HUES48 (cell line): Measurements from ENCODE around the gene ARAF.

Experiments
- H3K27ac ChIP-seq: one replicate; pipeline ENCODE4 v1.7.0; 2013; ENCODE audit warnings: low read depth, low read length, inconsistent platforms
- H3K27me3 ChIP-seq: 2 replicates; pipeline ENCODE4 v1.6.1; 2013; ENCODE audit warnings: mild to moderate bottlenecking, low read length; ENCODE audit not compliant: control insufficient read depth, insufficient read depth
- H3K36me3 ChIP-seq: 2 replicates; pipeline ENCODE4 v1.6.1; 2013; ENCODE audit warnings: low read length; ENCODE audit not compliant: control insufficient read depth, insufficient read depth
- H3K4me1 ChIP-seq: 2 replicates; pipeline ENCODE4 v1.6.1; 2013; ENCODE audit warnings: mild to moderate bottlenecking, low read length; ENCODE audit not compliant: control insufficient read depth, insufficient read depth
- H3K4me3 ChIP-seq: 2 replicates; pipeline ENCODE4 v1.5.1; 2013; ENCODE audit warnings: mild to moderate bottlenecking, low read depth, low read length
- H3K9ac ChIP-seq: 2 replicates; pipeline ENCODE4 v1.6.1; 2013; ENCODE audit warnings: mild to moderate bottlenecking, low read depth, low read length, moderate library complexity
- H3K9me3 ChIP-seq: 2 replicates; pipeline ENCODE4 v1.6.1; 2013; ENCODE audit warnings: low read length; ENCODE audit not compliant: control insufficient read depth, insufficient read depth

The ARAF gene

DNA sequence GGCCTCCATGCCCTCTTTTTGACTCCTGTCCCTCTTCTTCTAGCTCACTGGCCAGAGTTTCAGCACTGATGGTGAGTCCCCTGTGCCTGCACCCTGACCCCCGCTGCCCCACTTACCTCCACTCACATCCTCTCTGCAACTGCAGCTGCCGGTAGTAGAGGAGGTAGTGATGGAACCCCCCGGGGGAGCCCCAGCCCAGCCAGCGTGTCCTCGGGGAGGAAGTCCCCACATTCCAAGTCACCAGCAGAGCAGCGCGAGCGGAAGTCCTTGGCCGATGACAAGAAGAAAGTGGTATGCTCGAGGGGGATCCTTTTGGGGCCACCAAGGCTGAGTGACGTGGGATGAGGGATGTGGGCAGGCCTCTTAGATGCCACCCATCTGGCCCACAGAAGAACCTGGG lies 5.8 kb downstream of the ARAF start:
- no peak overlapping the region for H3K27ac ChIP-seq
- H3K4me3 ChIP-seq: no peak overlapping the region
- no peaks in the 10 kb centered on the region for H3K4me1 ChIP-seq
- no peak overlapping the region for H3K9ac ChIP-seq
- H3K36me3 ChIP-seq: peaks cover 80% of the 10 kb centered on the region
- H3K27me3 ChIP-seq: no peaks in the 10 kb centered on the region
- H3K9me3 ChIP-seq: peaks cover 16% of the 10 kb centered on the region

DNA sequence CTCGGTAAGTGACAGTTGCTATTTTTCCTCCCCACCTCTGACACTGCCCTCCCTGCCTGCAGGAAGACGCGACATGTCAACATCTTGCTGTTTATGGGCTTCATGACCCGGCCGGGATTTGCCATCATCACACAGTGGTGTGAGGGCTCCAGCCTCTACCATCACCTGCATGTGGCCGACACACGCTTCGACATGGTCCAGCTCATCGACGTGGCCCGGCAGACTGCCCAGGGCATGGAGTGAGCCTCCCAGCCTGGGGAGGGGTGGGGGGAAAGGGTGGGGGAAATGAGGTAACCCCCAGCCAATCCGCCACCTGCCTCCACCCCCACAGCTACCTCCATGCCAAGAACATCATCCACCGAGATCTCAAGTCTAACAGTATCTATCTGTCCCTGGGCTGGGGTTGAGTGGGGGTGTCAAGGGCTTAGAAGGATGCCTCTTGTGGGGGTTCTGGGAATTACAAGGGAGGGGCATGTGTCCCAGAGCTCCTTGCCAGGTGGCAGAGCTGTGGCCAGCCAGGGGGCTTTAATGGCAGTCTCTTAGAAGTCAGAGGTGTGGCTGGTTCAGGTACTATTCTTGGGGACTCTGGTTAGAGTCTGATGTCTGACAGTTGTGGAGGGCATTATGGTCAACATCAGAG lies 7.8 kb downstream of the ARAF start:
- Histone ChIP-seq H3K4me3 (no peak overlapping the region), H3K27ac (no peak overlapping the region), H3K27me3 (no peaks in the 10 kb centered on the region), H3K4me1 (peaks cover 10% of the 10 kb centered on the region), H3K9me3 (peaks cover 17% of the 10 kb centered on the region), H3K36me3 (peaks cover 71% of the 10 kb centered on the region), H3K9ac (no peak overlapping the region)

DNA sequence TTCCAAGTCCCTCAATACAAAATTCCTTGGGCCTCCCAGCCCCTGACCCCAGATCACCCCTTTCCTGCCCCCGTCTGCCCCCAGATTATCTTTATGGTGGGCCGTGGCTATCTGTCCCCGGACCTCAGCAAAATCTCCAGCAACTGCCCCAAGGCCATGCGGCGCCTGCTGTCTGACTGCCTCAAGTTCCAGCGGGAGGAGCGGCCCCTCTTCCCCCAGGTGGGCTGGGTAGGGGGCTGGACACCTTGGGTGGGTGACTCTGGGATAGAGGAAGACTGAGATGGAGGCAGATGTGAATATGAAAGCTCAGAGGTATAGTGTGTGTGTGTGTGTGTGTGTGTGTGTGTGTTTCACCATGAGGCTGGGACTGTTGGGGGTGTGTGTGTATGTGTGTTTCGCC lies 9.8 kb downstream of the ARAF start:
- Histone ChIP-seq H3K4me1 (peaks cover 10% of the 10 kb centered on the region), H3K9ac (no peak overlapping the region), H3K27ac (no peak overlapping the region), H3K9me3 (peaks cover 20% of the 10 kb centered on the region), H3K4me3 (no peak overlapping the region), H3K36me3 (peaks cover 55% of the 10 kb centered on the region), H3K27me3 (no peaks in the 10 kb centered on the region)

DNA sequence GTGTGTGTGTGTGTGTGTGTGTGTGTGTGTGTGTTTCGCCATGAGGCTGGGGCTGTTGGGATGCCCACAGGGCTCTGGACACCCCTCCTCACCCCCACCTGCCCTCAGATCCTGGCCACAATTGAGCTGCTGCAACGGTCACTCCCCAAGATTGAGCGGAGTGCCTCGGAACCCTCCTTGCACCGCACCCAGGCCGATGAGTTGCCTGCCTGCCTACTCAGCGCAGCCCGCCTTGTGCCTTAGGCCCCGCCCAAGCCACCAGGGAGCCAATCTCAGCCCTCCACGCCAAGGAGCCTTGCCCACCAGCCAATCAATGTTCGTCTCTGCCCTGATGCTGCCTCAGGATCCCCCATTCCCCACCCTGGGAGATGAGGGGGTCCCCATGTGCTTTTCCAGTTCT lies 10.2 kb downstream of the ARAF start:
- Histone ChIP-seq H3K9me3 (peaks cover 25% of the 10 kb centered on the region), H3K27ac (no peak overlapping the region), H3K36me3 (peaks cover 51% of the 10 kb centered on the region), H3K9ac (no peak overlapping the region), H3K27me3 (no peaks in the 10 kb centered on the region), H3K4me3 (no peak overlapping the region), H3K4me1 (peaks cover 10% of the 10 kb centered on the region)

DNA sequence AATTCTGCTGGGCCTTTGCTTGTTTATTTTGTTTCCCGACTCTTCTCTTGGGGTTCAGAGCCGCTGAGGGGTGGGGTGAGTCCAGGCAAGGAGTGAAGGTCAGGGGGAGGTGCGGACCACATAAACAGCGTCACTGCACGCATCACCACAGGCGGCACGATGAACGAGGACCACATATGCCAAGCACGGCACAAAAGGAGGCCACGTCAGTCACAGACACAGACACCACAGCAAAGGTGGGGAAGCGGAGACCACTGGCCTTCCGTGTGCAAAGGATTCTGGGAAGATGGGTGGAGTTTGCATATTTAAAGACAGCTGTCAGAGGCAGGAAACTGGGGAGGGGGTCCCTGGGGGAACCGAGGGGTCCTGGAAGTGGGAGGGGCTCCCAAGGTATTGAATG lies 10.9 kb downstream of the ARAF start:
- Histone ChIP-seq H3K27me3 (no peaks in the 10 kb centered on the region), H3K27ac (no peak overlapping the region), H3K4me3 (no peak overlapping the region), H3K9ac (no peak overlapping the region), H3K4me1 (peaks cover 10% of the 10 kb centered on the region), H3K36me3 (peaks cover 45% of the 10 kb centered on the region), H3K9me3 (peaks cover 29% of the 10 kb centered on the region)

DNA sequence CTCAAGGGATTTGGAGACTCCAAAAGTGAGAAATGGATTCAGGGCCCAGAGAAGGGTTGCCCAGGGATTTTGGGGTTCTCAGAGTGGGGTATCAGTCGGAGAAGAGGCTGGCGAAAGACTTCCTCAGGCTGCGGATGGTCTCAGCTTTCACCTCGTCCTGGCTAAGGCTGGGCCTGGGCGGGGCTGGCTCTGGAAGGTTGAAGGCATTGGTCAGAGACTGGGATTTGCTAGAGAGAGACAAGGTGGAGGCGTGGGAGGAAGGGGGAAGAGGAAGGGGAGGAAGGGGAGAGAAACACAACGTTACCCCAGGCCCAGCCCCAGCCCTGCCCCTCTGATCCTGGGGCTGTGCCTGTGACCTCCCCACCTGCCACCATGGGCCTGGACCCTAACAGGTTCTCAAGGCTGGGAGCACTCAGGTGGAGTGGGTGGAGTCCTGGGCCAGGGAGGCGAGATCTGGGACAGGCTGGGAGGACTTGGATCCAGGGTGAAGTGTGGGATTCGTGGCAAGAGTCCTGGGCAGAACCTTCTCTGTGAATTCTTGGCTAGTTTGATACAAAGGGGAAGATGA lies 11.9 kb downstream of the ARAF start:
- H3K4me3 ChIP-seq: no peak overlapping the region
- no peak overlapping the region for H3K9ac ChIP-seq
- peaks cover 31% of the 10 kb centered on the region for H3K9me3 ChIP-seq
- peaks cover 37% of the 10 kb centered on the region for H3K36me3 ChIP-seq
- peak overlapping the region; percentile 89 for H3K27ac ChIP-seq
- H3K4me1 ChIP-seq: peaks cover 10% of the 10 kb centered on the region
- H3K27me3 ChIP-seq: no peaks in the 10 kb centered on the region

DNA sequence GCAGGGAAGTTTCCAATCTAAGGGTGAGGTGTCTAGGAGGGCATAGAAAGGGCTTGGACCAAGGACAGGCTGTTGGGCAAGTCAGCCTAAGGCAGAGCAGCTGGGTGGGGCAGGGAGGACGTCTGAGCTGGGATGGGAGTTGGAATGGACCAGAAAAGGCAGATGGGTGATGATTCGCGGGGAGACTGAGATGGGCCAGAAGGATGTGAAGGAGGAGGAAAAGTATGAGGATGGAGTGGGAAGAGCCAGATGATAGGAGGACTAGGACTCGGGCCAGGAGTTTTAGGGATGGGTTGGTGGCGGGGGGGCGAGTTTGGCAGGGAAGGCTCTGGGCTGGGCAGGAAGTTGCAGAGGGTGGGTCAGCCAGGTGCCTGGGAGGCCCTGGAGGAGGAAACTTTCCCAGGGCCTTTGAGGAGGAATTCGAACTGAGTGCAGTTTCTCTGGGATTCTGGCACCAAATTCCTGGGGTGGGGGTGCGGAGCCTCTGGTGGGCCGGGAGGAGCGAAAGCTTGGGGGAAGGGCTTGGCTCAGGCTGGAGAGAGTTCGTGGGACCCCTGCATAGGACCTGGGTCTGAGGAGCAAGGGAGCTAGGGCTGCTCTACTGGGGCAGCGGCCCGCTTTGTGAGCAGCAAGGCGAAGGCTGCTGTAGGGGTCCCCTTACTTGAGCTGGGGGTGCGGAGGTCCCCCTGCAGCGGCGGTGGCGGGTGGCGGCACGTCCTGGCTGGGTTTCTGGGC lies 12.5 kb downstream of the ARAF start:
- Histone ChIP-seq H3K9me3 (peaks cover 31% of the 10 kb centered on the region), H3K4me3 (peak overlapping the region; percentile 58), H3K27ac (peak overlapping the region; percentile 89), H3K4me1 (peaks cover 10% of the 10 kb centered on the region), H3K27me3 (no peaks in the 10 kb centered on the region), H3K9ac (peak overlapping the region; percentile 64; the same call in 1 of the 2 replicates), H3K36me3 (peaks cover 31% of the 10 kb centered on the region)

DNA sequence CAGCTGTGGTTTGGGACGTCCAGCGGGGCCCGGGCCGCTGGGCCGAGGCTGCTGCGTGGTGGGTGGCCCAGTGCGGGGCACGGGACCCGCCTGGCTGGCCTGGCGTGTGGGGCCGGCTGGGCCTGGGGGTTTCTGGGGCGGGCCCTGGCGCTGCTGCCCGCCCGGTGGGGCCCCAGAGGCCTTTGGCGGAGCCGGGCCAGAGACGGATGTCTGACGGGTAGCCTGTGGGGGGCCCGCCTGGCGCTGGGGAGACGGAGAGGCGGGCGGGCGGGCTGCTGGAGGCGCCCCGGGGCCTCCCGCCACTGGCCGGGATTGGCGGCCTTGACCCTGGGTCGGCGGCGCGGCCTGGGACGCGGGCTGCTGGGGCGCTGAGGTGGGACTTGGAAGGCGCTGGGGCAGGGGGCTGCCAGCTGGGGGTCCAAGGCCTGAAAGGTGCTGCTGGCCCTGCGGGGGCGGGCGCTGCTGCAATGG lies 13.1 kb downstream of the ARAF start:
- Histone ChIP-seq H3K27me3 (no peaks in the 10 kb centered on the region), H3K4me1 (peaks cover 10% of the 10 kb centered on the region), H3K27ac (peak overlapping the region; percentile 89), H3K9me3 (peaks cover 33% of the 10 kb centered on the region), H3K9ac (peak overlapping the region; percentile 64; the same call in 1 of the 2 replicates), H3K4me3 (peak overlapping the region; percentile 58), H3K36me3 (peaks cover 26% of the 10 kb centered on the region)

DNA sequence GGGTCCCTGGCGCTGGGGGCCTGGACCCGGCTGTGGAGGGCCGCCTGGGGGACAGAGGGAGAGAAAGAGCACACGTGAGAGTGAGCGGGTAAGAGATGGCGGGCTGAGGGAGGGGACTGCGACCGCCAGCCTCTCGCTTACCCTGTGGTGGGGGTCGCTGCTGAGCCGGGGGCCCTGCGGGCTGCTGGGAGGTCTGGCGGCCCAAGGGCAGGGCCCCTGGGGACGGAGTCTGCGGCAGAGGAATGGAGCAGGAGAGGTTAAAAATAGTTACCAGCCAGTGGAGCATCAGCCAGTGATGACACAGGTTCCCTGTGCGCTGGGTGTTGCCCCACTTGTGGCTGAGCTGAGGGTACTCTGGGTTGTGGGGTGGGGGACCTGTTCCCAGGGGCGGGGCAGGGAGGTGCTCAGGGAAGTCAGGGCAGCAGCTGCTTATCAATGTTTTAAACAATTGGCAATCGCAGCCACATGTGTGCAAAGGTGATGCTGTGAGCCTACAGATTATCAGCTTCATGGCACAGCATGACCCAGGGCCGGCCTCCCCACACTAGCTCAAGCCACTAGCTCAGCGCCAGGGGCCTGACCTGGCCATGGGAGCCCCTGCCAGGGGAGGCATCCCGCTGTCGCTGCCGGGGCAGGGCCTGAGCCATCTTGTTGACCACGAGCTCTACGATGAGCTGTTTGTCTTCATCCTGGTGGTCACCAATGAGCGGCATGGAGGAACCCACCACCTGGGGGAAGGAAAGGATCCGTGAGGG lies 13.7 kb downstream of the ARAF start:
- H3K4me3 ChIP-seq: peak overlapping the region; percentile 58
- peak overlapping the region; percentile 89 for H3K27ac ChIP-seq
- no peaks in the 10 kb centered on the region for H3K27me3 ChIP-seq
- peak overlapping the region; percentile 39; the same call in 1 of the 2 replicates for H3K9ac ChIP-seq
- H3K9me3 ChIP-seq: peaks cover 33% of the 10 kb centered on the region
- H3K4me1 ChIP-seq: peaks cover 10% of the 10 kb centered on the region
- H3K36me3 ChIP-seq: peaks cover 20% of the 10 kb centered on the region

DNA sequence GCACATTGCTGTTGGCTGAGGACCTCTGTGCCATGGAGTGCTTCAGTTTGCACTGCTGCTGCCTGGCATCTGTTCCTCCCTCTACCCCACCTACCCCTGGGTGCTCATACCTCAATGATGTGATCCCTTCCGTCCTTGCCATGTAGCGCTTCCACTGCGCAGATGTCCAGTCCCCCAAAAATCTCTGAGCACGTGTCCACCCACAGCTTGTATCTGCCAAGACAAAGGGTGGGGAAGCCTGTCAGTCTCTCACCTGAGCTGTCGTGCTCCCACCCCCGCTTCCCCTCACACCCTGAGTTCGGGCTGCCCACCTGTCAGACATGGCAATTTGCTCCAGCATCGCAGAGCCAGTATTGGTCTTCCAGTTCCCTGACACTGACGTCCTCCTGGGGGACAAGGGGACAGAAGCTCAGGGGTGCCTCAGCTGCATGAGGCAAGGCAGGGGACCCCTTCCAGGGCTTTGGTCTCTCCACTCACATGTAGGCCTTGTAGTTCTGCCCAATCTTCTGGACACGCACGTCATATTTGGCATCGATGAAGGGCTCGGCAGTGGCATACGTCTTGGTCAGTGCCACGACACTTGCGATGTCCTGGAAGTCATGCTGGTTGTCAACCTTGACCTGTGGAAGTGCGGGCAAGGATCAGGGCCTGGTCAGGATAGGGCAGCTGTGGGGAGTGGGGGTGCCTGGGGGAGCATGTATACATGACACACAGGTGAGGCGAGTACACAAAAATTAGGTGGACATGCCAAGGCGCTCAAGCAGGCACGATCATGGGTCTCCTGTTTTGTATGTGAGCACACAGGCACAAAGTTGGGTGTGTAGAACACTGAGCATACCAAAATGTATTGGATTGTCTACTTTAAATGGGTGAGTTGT lies 15.3 kb downstream of the ARAF start:
- H3K9me3 ChIP-seq: peaks cover 31% of the 10 kb centered on the region

More for the DNA sequence above, 15.3 kb downstream of the ARAF start:
- peaks cover 8% of the 10 kb centered on the region; the same call in 1 of the 2 replicates for H3K36me3 ChIP-seq
- no peak overlapping the region for H3K4me3 ChIP-seq
- peaks cover 10% of the 10 kb centered on the region for H3K4me1 ChIP-seq
- H3K27ac ChIP-seq: no peak overlapping the region
- H3K27me3 ChIP-seq: no peaks in the 10 kb centered on the region
- H3K9ac ChIP-seq: no peak overlapping the region
